IMR-90 (cell line): ENCODE data around the gene RBM39. TPM values are rescaled to one million over a fixed set of nuclear protein-coding genes. Genes with fewer than 3 reads are reported as not detected.

Experiments
- ATAC-seq: fragments of 200-7000 bp; cut with Tn5 transposase; 2 replicates; pipeline ENCODE4 v1.9.1; 2020; ENCODE audit warnings: low read depth, mild to moderate bottlenecking, moderate library complexity
- BruUV-seq: library from RNA; stranded (reverse); fragments of 400-500 nt; replicated peaks from 2 replicates; lab custom pipeline; 2021; lab: Mats Ljungman, UMichigan
- CTCF ChIA-PET: fragments of 300-600 bp; formaldehyde crosslinking; extraction: SDS; loops from one replicate; lab custom pipeline; 2021; ENCODE audit warnings: antibody characterized with exemption; lab: Yijun Ruan, JAX
- POLR2A ChIA-PET: fragments of 300-600 bp; sonication (Branson Sonifier 250); formaldehyde crosslinking; loops from one replicate; lab custom pipeline; 2022; ENCODE audit warnings: antibody characterized with exemption; ENCODE audit not compliant: unreplicated experiment; lab: Charles Lee
- DNase-seq: peaks from one replicate; pipeline ENCODE4 v3.0.0; 2013
- H2AFZ ChIP-seq: replicated peaks from 2 replicates; pipeline ENCODE3; 2013; ENCODE audit warnings: low read length, mild to moderate bottlenecking; ENCODE audit not compliant: poor library complexity
- H2AK5ac ChIP-seq: 2 replicates; pipeline ENCODE4 v1.6.1; 2013; ENCODE audit warnings: low read depth, low read length, inconsistent platforms
- H2AK9ac ChIP-seq: replicated peaks from 2 replicates; pipeline ENCODE3; 2013; ENCODE audit warnings: mild to moderate bottlenecking, low read depth, low read length, moderate library complexity; ENCODE audit not compliant: poor library complexity
- H2BK120ac ChIP-seq: 2 replicates; pipeline ENCODE4 v1.6.1; 2013; ENCODE audit warnings: low read depth, low read length, inconsistent platforms
- H2BK15ac ChIP-seq: 3 replicates; pipeline ENCODE4 v1.6.1; 2013; ENCODE audit warnings: low read depth, low read length, inconsistent platforms
- H2BK20ac ChIP-seq: 2 replicates; pipeline ENCODE4 v1.6.1; 2013; ENCODE audit warnings: low read depth, mild to moderate bottlenecking, inconsistent platforms, low read length, moderate library complexity
- H2BK5ac ChIP-seq: 2 replicates; pipeline ENCODE4 v1.6.1; 2013; ENCODE audit warnings: mild to moderate bottlenecking, low read depth, low read length, inconsistent platforms; ENCODE audit not compliant: poor library complexity, severe bottlenecking
- H3K14ac ChIP-seq: replicated peaks from 2 replicates; pipeline ENCODE4 v1.6.1; 2013; ENCODE audit warnings: low read depth, low read length, inconsistent platforms
- H3K18ac ChIP-seq: 2 replicates; pipeline ENCODE4 v1.6.1; 2013; ENCODE audit warnings: low read depth, low read length, control low read depth
- H3K23ac ChIP-seq: 2 replicates; pipeline ENCODE4 v1.6.1; 2013; ENCODE audit warnings: low read depth, low read length, inconsistent platforms
- H3K27ac ChIP-seq: 2 replicates; pipeline ENCODE4 v1.5.1; 2013; ENCODE audit warnings: mild to moderate bottlenecking, control low read depth, low read length; ENCODE audit not compliant: insufficient read depth
- H3K27me3 ChIP-seq: 2 replicates; pipeline ENCODE4 v1.6.1; 2013; ENCODE audit warnings: low read length; ENCODE audit not compliant: control insufficient read depth, insufficient read depth
- H3K36me3 ChIP-seq: 2 replicates; pipeline ENCODE4 v1.6.1; 2013; ENCODE audit warnings: low read length, mixed read lengths; ENCODE audit not compliant: control insufficient read depth, insufficient read depth
- H3K4ac ChIP-seq: 2 replicates; pipeline ENCODE4 v1.6.1; 2013; ENCODE audit warnings: low read depth, low read length, inconsistent platforms
- H3K4me1 ChIP-seq: 2 replicates; pipeline ENCODE4 v1.6.1; 2013; ENCODE audit warnings: low read length, mixed read lengths; ENCODE audit not compliant: control insufficient read depth, insufficient read depth
- H3K4me2 ChIP-seq: 2 replicates; pipeline ENCODE4 v1.6.1; 2013; ENCODE audit warnings: low read depth, mild to moderate bottlenecking, control low read depth, low read length, moderate library complexity
- H3K4me3 ChIP-seq: 2 replicates; pipeline ENCODE4 v1.5.1; 2013; ENCODE audit warnings: low read depth, mild to moderate bottlenecking, control low read depth, low read length, moderate library complexity; ENCODE audit not compliant: insufficient read depth
- H3K56ac ChIP-seq: 2 replicates; pipeline ENCODE4 v1.6.1; 2013; ENCODE audit warnings: low read length, inconsistent platforms; ENCODE audit not compliant: insufficient read depth; ENCODE audit errors: extremely low read depth
- H3K79me1 ChIP-seq, 2 experiments: 2 replicates each; pipeline ENCODE4 v1.6.1; 2013; ENCODE audit warnings: low read length in 2 of 2, inconsistent platforms in 1 of 2, low read depth in 1 of 2
- H3K9ac ChIP-seq: 2 replicates; pipeline ENCODE4 v1.6.1; 2013; ENCODE audit warnings: low read depth, low read length, control low read depth
- H3K9me1 ChIP-seq: 2 replicates; pipeline ENCODE4 v1.6.1; 2013; ENCODE audit warnings: low read length, inconsistent platforms; ENCODE audit not compliant: insufficient read depth
- H3K9me3 ChIP-seq: 2 replicates; pipeline ENCODE4 v1.6.1; 2013; ENCODE audit warnings: low read length; ENCODE audit not compliant: control insufficient read depth, insufficient read depth
- H4K20me1 ChIP-seq: 2 replicates; pipeline ENCODE4 v1.6.1; 2013; ENCODE audit warnings: low read length, inconsistent platforms; ENCODE audit not compliant: insufficient read depth
- H4K5ac ChIP-seq: 2 replicates; pipeline ENCODE4 v1.6.1; 2013; ENCODE audit warnings: mild to moderate bottlenecking, low read depth, low read length, control low read depth
- H4K8ac ChIP-seq, 2 experiments: 2 replicates each; pipeline ENCODE4 v1.6.1; 2013; ENCODE audit warnings: low read depth in 2 of 2, low read length in 2 of 2, control low read depth in 1 of 2, inconsistent platforms in 1 of 2
- H4K91ac ChIP-seq: 2 replicates; pipeline ENCODE4 v1.6.1; 2013; ENCODE audit warnings: low read depth, low read length, inconsistent platforms; ENCODE audit not compliant: insufficient read depth
- CEBPB ChIP-seq: IDR thresholded peaks from 2 replicates; pipeline ENCODE4 v1.6.1; 2012; ENCODE audit warnings: low read depth, low read length, improper control_type of control experiment
- MAFK ChIP-seq: IDR thresholded peaks from 2 replicates; pipeline ENCODE4 v1.6.1; 2012; ENCODE audit warnings: low read depth, low read length, improper control_type of control experiment
- RAD21 ChIP-seq: IDR thresholded peaks from 2 replicates; pipeline ENCODE4 v1.6.1; 2012; ENCODE audit warnings: low read length, improper control_type of control experiment
- RCOR1 ChIP-seq: IDR thresholded peaks from 2 replicates; pipeline ENCODE4 v1.6.1; 2012; ENCODE audit warnings: mild to moderate bottlenecking, low read length, improper control_type of control experiment; ENCODE audit not compliant: insufficient replicate concordance
- USF2 ChIP-seq: fragments of 150-350 bp; IDR thresholded peaks from 2 replicates; pipeline ENCODE4 v1.6.1; 2017; ENCODE audit warnings: mild to moderate bottlenecking, antibody characterized with exemption, low read length, low read depth
- WGBS, 2 experiments: methylation state at CpG; one replicate each; pipeline versions ENCODE4 v1.1.5 to v1.1.7; 2013; ENCODE audit warnings: missing lambda C conversion rate in 2 of 2; ENCODE audit not compliant: insufficient read length in 1 of 2; ENCODE audit errors: extremely low coverage in 2 of 2; 5-methylcytosine and 5-hydroxymethylcytosine counted together
- dilution Hi-C: fragments of 300-500 bp; cut with HindIII; formaldehyde crosslinking; loops from one replicate; pipeline ENCODE4 v1.14.3; 2018; ENCODE audit warnings: low sequenced_read_pairs; ENCODE audit not compliant: unreplicated experiment
- in situ Hi-C: fragments of 300-500 bp; cut with MboI; formaldehyde crosslinking; loops from 3 replicates; pipeline ENCODE4 v1.14.3; 2019; ENCODE audit warnings: low sequenced_read_pairs, inconsistent platforms, mixed read lengths
- intact Hi-C: fragments of 100-400 bp; cut with micrococcal nuclease; formaldehyde crosslinking; loops from 2 replicates; pipeline ENCODE4 v1.10.0; 2022
- polyA plus RNA-seq, 3 experiments: library from polyadenylated mRNA; depleted of rRNA; stranded (reverse); fragments of >200 nt; gene quantifications; 2 replicates each; pipeline ENCODE4 v1.2.3, GENCODE V29; 2012; ENCODE audit warnings: low replicate concordance in 1 of 3
- total RNA-seq: library from RNA; depleted of rRNA; stranded (reverse); fragments of >200 nt; gene quantifications from 2 replicates; pipeline ENCODE4 v1.2.3, GENCODE V29; 2012
- TF ChIP-seq, protein P1 (sequence below): conservative IDR thresholded peaks from 2 replicates; pipeline ENCODE4 v1.5.1; 2012; ENCODE audit warnings: mild to moderate bottlenecking, low read depth, low read length, improper control_type of control experiment

The RBM39 gene
- total and polyA plus RNA-seq, 2 of the 4 experiments (the other 2 are of a cell fraction) = 106 to 166 TPM

- no peak overlapping the region for H2BK5ac ChIP-seq
- no peak for DNase-seq
- no peak overlapping the region for H2AFZ ChIP-seq
- peaks cover 55% of the 10 kb centered on the region for H3K36me3 ChIP-seq
- ChIA-PET CTCF (no interaction called here), POLR2A (no interaction called here)
- BruUV-seq = no TSS peak
- no peak overlapping the region for H3K18ac ChIP-seq
- no peaks in the 10 kb centered on the region for H3K9me3 ChIP-seq
- dilution Hi-C loops (no loop called here), in situ Hi-C loops (no loop called here), intact Hi-C loops (loop anchor here (10.0 kb wide), 1 partner anchor 180 kb away; no protein-coding TSS in a partner anchor)
- no peak overlapping the region for H4K8ac ChIP-seq
- peaks cover 52% of the 10 kb centered on the region for H4K20me1 ChIP-seq
- H2AK5ac ChIP-seq = no peak overlapping the region
- H2BK20ac ChIP-seq = no peak overlapping the region
- no peak overlapping the region for H2BK120ac ChIP-seq
- no peak overlapping the region for H3K4ac ChIP-seq
- no peak overlapping the region for H4K5ac ChIP-seq
- H4K91ac ChIP-seq = no peak overlapping the region
- no peaks in the 10 kb centered on the region for H3K9me1 ChIP-seq
- no peak for ATAC-seq
- H3K4me1 ChIP-seq = no peaks in the 10 kb centered on the region
- no peaks in the 10 kb centered on the region for H3K27me3 ChIP-seq
- H3K27ac ChIP-seq = no peak overlapping the region
- no peak overlapping the region for H3K9ac ChIP-seq
- H3K79me1 ChIP-seq = peaks cover 2 to 54% of the 10 kb centered on the region in 2 experiments
- no peak overlapping the region for H3K4me2 ChIP-seq
- no peak overlapping the region for H2BK15ac ChIP-seq
- WGBS, 2 experiments = no CpG with 5 or more reads among the region's 5 CpGs
- no peak overlapping the region for H3K56ac ChIP-seq
- no peak overlapping the region for H3K4me3 ChIP-seq
- no peak overlapping the region for H2AK9ac ChIP-seq
- no peak overlapping the region for H3K14ac ChIP-seq
- no peak overlapping the region for H3K23ac ChIP-seq
- no peak for TF ChIP-seq USF2
- TF ChIP-seq RAD21 = no peak
- TF ChIP-seq, protein P1, sequence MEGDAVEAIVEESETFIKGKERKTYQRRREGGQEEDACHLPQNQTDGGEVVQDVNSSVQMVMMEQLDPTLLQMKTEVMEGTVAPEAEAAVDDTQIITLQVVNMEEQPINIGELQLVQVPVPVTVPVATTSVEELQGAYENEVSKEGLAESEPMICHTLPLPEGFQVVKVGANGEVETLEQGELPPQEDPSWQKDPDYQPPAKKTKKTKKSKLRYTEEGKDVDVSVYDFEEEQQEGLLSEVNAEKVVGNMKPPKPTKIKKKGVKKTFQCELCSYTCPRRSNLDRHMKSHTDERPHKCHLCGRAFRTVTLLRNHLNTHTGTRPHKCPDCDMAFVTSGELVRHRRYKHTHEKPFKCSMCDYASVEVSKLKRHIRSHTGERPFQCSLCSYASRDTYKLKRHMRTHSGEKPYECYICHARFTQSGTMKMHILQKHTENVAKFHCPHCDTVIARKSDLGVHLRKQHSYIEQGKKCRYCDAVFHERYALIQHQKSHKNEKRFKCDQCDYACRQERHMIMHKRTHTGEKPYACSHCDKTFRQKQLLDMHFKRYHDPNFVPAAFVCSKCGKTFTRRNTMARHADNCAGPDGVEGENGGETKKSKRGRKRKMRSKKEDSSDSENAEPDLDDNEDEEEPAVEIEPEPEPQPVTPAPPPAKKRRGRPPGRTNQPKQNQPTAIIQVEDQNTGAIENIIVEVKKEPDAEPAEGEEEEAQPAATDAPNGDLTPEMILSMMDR = no peak
- TF ChIP-seq CEBPB = no peak
- TF ChIP-seq RCOR1 = no peak
- no peak for TF ChIP-seq MAFK
These were observed 37.4 kb downstream of the RBM39 start for GRCh38 chr20:35704514-35705261.
